Gastroesophageal sphincter (tissue), 4 donors: ENCODE results near the gene PHC2. TPM values are rescaled to one million over a fixed set of nuclear protein-coding genes. Genes with fewer than 3 reads are reported as not detected.

Experiments
- ATAC-seq: fragments of 150-250 bp; one replicate; pipeline ENCODE4 v1.9.1; 2016; ENCODE audit warnings: mild to moderate bottlenecking, moderate library complexity
- H3K27ac ChIP-seq, 4 donors: fragments of 200-600 bp; sonication (generic) in 3 of 4; 1 replicate in 3 of 4; 2 replicates in 1 of 4; pipeline ENCODE4 v1.5.1; 2016 to 2019
- H3K27me3 ChIP-seq: fragments of 200-600 bp; sonication (generic); one replicate; pipeline ENCODE4 v1.5.1; 2019
- H3K36me3 ChIP-seq, 2 donors: fragments of 200-600 bp; sonication (generic); one replicate each; pipeline ENCODE4 v1.5.1; 2019; ENCODE audit warnings: control low read depth in 1 of 2
- H3K4me1 ChIP-seq, 3 donors: fragments of 200-600 bp; sonication (generic); 1 replicate in 2 of 3; 2 replicates in 1 of 3; pipeline ENCODE4 v1.5.1; 2016 to 2019; ENCODE audit warnings: control low read depth in 2 of 3
- H3K4me3 ChIP-seq, 2 donors: fragments of 200-600 bp; sonication (generic); one replicate each; pipeline ENCODE4 v1.5.1; 2019; ENCODE audit warnings: mild to moderate bottlenecking in 1 of 2, moderate library complexity in 1 of 2
- H3K9me3 ChIP-seq, 3 donors: fragments of 200-600 bp; sonication (generic); one replicate each; pipeline ENCODE4 v1.5.1; 2017 to 2019; ENCODE audit warnings: control low read depth in 2 of 3
- EP300 ChIP-seq: sonication (generic); formaldehyde crosslinking; IDR thresholded peaks from one replicate; pipeline ENCODE4 v1.6.1; 2017; ENCODE audit warnings: antibody characterized with exemption, mild to moderate bottlenecking
- POLR2A ChIP-seq, 2 donors: fragments of 450-650 bp; IDR thresholded peaks; one replicate each; pipeline ENCODE4 v1.6.1; 2017; ENCODE audit warnings: antibody characterized with exemption in 2 of 2, mild to moderate bottlenecking in 2 of 2, moderate library complexity in 1 of 2
- POLR2AphosphoS5 ChIP-seq: sonication (generic); formaldehyde crosslinking; IDR thresholded peaks from one replicate; pipeline ENCODE4 v1.6.1; 2017; ENCODE audit warnings: antibody characterized with exemption
- WGBS, 2 donors: methylation state at CpG; one replicate each; pipeline ENCODE4 v1.1.5; 2018; ENCODE audit warnings: low coverage in 1 of 2; 5-methylcytosine and 5-hydroxymethylcytosine counted together
- total RNA-seq, 4 donors: library from RNA; depleted of rRNA; stranded (reverse); fragments of >200 nt; gene quantifications; one replicate each; pipeline ENCODE4 v1.1.0, GENCODE V29; 2016
- TF ChIP-seq, protein P1 (sequence below), 4 experiments: fragments of 200-600 bp in 2 of 4; fragments of 450-650 bp in 2 of 4; sonication (generic) in 1 of 4; IDR thresholded peaks; one replicate each; pipeline ENCODE4 v1.5.1; 2017 to 2019; ENCODE audit warnings: antibody characterized with exemption in 4 of 4, mild to moderate bottlenecking in 2 of 4, moderate library complexity in 2 of 4

PHC2 gene
- total RNA-seq, 4 donors from 2014 or later: 99.8 to 223 (median 181) TPM

DNA sequence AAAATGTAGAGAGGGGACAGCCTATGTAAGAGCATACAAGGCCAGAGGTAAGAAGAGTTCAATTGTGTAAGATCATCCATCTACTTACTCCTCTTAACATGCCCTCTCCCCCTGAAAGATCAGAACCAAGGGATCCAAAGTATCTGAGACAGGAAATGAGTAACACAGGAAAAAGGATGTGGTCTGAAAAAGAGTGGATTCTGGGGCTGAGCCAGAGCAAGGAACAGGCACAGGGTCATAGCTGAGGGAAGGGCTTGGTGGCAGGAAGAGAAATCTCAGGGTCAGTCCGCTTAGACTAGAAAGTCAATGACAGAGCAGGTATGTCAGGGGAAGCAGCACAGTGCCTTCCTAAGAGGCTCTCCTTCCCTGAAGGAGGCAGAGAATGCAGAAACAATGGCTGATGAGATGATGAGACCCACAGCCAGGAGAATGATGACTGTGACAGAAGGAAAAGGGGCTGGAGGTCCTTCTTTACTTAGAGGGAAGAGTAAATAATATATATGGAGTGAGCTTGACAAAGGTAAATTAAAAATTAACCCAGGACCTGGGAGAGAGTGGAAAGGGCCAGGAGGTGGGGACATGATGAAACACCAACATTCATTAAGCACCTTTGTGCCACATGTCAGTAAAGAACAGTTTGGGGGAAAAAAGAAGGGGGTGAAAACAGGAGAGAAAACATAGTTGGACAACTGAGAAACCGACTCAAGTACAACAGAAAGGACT is 83.8 kb downstream of the PHC2 start:
- 5 to 7% methylated on average over 1 to 2 of the region's 2 CpGs for WGBS, 2 donors

DNA sequence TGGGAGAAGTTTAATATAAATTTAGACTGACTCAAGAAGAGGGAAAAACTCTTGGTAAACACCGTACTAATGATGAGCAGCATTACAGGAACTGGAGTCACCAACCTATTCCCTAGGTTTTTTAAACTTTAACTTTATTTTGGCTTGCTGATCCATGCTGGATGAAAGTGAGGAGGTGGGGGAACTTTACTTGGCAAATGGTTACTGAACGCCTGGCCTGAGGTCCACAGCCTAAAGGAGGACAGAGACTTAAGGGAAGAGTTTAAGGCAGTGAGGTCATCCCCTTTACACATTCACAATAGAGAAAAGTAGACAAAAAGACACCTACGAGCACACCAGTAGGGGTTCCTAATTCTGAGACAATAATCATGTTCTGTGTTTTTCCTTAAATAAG is 84.4 kb downstream of the PHC2 start:
- peaks cover 31 to 81% (median 47%) of the 10 kb centered on the region in 3 donors for H3K4me1 ChIP-seq
- H3K27me3 ChIP-seq: no peaks in the 10 kb centered on the region
- no peak for TF ChIP-seq POLR2AphosphoS5
- TF ChIP-seq EP300: no peak
- no peak for TF ChIP-seq POLR2A (IDR thresholded peaks at IDR 0.05)
- TF ChIP-seq, protein P1, sequence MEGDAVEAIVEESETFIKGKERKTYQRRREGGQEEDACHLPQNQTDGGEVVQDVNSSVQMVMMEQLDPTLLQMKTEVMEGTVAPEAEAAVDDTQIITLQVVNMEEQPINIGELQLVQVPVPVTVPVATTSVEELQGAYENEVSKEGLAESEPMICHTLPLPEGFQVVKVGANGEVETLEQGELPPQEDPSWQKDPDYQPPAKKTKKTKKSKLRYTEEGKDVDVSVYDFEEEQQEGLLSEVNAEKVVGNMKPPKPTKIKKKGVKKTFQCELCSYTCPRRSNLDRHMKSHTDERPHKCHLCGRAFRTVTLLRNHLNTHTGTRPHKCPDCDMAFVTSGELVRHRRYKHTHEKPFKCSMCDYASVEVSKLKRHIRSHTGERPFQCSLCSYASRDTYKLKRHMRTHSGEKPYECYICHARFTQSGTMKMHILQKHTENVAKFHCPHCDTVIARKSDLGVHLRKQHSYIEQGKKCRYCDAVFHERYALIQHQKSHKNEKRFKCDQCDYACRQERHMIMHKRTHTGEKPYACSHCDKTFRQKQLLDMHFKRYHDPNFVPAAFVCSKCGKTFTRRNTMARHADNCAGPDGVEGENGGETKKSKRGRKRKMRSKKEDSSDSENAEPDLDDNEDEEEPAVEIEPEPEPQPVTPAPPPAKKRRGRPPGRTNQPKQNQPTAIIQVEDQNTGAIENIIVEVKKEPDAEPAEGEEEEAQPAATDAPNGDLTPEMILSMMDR (IDR thresholded peaks at IDR 0.05): no peak
- peaks cover 0 to 6% of the 10 kb centered on the region in 2 donors for H3K36me3 ChIP-seq
- H3K4me3 ChIP-seq: peak overlapping the region; percentile 75 to 96
- 13 to 17% methylated on average over 2 to 3 of the region's 3 CpGs for WGBS, 2 donors
- no peaks in the 10 kb centered on the region for H3K9me3 ChIP-seq
- ATAC-seq: no peak
- H3K27ac ChIP-seq: peak overlapping the region; percentile 89 to 100 (median 99)

More for the DNA sequence above, 83.8 kb downstream of the PHC2 start:
- H3K36me3 ChIP-seq: peaks cover 0 to 6% of the 10 kb centered on the region in 2 donors
- no peaks in the 10 kb centered on the region for H3K9me3 ChIP-seq
- peaks cover 29 to 75% (median 42%) of the 10 kb centered on the region in 3 donors for H3K4me1 ChIP-seq
- no peaks in the 10 kb centered on the region for H3K27me3 ChIP-seq
- TF ChIP-seq POLR2AphosphoS5 (peak; percentile 94), POLR2A (IDR thresholded peaks at IDR 0.05) (peak; percentile 38 to 68), EP300 (no peak)
- H3K4me3 ChIP-seq: peak overlapping the region; percentile 75 to 96
- ATAC-seq: peak; percentile 33
- H3K27ac ChIP-seq: peak overlapping the region; percentile 89 to 100 (median 99)

DNA sequence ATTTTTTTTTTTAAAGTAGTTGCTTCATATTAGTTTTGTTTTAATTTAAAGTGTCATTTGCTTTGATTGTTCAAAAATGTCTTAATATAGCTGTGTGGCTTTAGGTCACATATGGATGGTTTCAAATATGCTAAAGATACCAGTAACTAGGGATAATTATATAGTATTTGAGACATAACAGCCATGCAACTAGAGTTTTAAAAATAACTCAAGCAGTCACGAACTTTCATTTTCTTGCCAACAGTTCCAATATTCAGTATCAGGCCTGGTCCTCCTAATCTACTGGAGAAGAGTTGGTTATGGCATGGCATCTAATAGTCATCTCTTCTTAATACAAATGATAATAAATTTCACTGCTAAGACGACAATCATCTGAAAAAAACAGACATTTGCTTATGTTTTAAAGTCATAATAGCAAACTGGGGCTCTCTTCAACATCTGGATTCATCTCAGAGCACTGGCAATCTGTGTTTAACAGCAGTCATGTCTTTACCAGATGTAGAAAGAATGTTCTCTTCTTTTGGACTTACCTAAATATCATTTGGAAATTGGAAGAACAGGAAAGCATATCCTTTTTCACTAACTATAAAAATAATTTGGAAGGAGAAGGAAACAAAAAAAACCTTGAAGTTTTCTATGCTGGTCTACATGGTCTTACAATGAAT is 85.9 kb downstream of the PHC2 start:
- peak overlapping the region; percentile 34 to 100 (median 99) for H3K27ac ChIP-seq
- peaks cover 46 to 85% (median 56%) of the 10 kb centered on the region in 3 donors for H3K4me1 ChIP-seq
- no peaks in the 10 kb centered on the region for H3K9me3 ChIP-seq
- no peaks in the 10 kb centered on the region for H3K27me3 ChIP-seq
- TF ChIP-seq POLR2A (IDR thresholded peaks at IDR 0.05): no peak
- TF ChIP-seq EP300: no peak
- no peak for TF ChIP-seq POLR2AphosphoS5
- TF ChIP-seq, protein P1 (IDR thresholded peaks at IDR 0.05): no peak
- no peak for ATAC-seq
- peak overlapping the region in 1 of 2 donors; percentile 96 for H3K4me3 ChIP-seq
- peaks cover 0 to 6% of the 10 kb centered on the region in 2 donors for H3K36me3 ChIP-seq
- 9 to 10% methylated on average over 2 of the region's 2 CpGs for WGBS, 2 donors

DNA sequence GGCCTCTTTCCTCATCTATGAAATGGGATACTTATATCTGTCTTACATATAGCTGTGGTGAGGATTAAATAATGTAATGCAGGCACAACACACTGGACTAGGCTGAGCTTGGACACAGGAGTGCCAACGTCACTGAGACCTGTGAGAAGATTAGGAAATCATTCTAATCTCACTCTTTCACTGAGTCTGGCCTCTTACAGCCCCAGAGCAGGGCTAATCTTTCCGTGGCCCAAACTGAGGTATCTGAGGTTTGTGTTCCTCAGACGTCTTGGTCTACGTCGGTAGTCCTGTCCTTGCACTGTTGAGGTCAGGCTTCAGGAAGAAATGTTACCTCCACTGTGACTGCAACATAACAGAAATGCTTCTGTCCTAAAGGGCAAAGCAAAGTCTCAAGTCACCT is 87.4 kb downstream of the PHC2 start:
- Histone ChIP-seq H3K36me3 (peaks cover 0 to 6% of the 10 kb centered on the region in 2 donors), H3K9me3 (no peaks in the 10 kb centered on the region), H3K4me3 (no peak overlapping the region), H3K27me3 (no peaks in the 10 kb centered on the region), H3K4me1 (peaks cover 59 to 99% (median 71%) of the 10 kb centered on the region in 3 donors), H3K27ac (peak overlapping the region; percentile 40 to 100 (median 99))
- TF ChIP-seq, protein P1 (IDR thresholded peaks at IDR 0.05): no peak
- peak; percentile 19 for TF ChIP-seq POLR2AphosphoS5
- WGBS, 2 donors: 7 to 28% methylated on average over 5 of the region's 5 CpGs
- ATAC-seq: no peak

DNA sequence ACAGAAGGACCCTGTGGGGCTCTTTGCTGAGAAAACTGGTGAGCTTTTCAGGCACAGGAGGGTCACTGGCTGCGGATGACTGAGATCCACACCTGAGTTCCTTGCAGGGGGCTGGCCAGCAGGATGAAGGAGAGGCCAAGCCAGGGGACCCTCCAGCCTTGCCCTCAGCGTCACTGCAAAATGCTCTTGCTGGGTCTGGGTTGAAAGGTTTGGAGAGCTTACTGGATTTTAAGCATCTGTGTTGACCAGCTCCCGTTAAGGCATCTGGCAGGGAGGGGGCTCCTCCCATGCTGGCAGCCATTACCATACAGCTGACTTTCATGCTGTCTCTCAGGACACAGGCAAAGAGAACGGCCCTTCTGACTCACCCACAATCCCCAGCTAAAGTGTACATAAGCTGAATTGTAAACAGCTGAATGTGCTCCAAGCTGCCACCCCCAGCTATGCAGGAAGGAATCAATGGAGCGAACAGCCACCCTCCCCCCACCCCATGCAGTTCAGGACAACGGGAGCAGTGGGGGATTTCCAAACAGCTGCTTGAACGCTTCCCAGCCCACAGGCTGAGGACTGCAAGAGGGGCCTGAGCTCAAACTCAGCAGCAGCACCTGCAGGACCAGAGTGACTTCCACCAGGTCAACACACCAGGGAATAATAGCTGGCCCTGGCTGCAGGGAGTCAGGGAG is 88.7 kb downstream of the PHC2 start:
- Histone ChIP-seq H3K9me3 (no peaks in the 10 kb centered on the region), H3K36me3 (peaks cover 0 to 6% of the 10 kb centered on the region in 2 donors), H3K4me3 (peak overlapping the region in 1 of 2 donors; percentile 34), H3K27ac (peak overlapping the region; percentile 41 to 100 (median 96)), H3K4me1 (peaks cover 71 to 100% (median 82%) of the 10 kb centered on the region in 3 donors), H3K27me3 (no peaks in the 10 kb centered on the region)
- ATAC-seq: peak; percentile 65
- TF ChIP-seq POLR2AphosphoS5 (peak; percentile 93), POLR2A (IDR thresholded peaks at IDR 0.05) (no peak), EP300 (no peak)
- TF ChIP-seq, protein P1 (IDR thresholded peaks at IDR 0.05): no peak
- WGBS, 2 donors: 0 to 83% methylated on average over 1 of the region's 7 CpGs
